Inflammatory macrophage (primary cell): Measurements from ENCODE around the gene RREB1.
"Not testable (repeated sequence)": the region's sequence is repeated elsewhere in the genome, so short reads cannot be mapped to it uniquely, and the experiment has no call there.

Source experiments
- DNase-seq, 2 donors: peaks; one replicate each; pipeline ENCODE4 v3.0.0-alpha.2; 2020 to 2022

RREB1 gene

GRCh38 chr6:7267071-7267465 lies 159.3 kb downstream of the RREB1 start:
- DNase-seq, result no peak

DNA sequence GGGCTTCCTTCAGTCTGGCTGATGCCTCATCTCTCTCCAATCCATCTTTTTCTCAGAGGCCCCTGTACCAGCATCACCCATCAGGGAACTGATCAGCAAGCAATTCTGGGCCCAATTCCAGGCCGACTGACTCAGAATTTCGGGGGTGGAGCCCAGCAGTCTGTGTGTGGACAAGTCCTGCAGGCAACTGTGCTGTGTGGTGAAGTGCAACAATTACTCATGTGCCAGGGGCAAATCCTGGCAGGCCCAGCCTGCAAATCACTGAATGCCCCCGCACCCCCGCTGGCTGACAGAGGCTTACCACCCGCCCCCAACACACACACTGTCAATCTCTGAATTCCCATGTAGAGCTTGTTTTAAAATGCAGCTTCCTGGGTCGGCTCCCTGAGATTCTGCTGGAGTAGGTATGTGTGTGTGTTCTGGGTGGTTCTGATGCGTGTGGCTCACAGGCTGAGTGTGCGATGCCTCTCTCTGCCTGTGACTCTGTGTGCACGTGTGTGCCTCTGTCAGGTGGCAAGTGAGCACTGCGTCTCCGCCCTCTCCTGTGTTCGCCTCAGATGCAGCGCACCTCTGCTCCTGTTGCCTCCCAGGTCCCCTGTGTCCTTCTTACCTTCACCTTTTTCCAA lies 159.8 kb downstream of the RREB1 start:
- peak; percentile 61 to 68 for DNase-seq

GRCh38 chr6:7268362-7268761 lies 160.6 kb downstream of the RREB1 start:
- DNase-seq, result no peak

DNA sequence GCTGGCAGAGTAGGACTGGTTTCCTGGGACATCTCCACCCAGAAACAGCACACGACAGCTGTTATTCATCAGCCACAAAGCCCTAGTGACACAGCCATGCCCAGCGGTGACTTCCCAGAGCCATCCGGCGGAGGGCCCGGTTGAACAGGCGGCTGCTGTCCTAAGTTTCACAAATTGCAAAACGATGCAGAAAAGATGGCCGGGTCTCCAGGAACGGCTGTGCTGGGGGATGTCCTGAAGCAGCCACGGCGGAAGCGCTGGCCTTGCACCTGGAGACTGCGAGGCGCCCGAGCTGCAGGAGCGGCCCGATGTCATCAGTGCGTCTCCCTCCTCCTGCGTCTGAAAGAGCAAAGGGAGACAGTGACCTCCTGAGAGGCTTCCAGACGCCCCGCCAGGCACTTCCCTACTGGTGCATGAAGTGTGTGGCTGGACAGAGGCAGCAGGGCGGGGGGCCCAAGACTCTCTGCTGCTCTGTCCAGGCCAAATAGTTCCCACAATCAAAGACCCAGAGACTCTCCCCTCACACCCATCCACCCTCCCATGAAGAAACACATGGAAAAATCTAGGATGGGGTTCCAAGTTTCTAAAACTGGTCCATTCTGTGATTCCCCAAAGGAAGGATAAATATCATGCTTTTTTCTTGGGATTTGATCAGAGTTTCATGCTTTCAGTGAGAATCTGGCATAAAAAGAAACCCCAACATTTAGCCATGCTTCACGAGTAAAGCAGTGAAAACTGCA lies 161.2 kb downstream of the RREB1 start:
- no peak for DNase-seq

DNA sequence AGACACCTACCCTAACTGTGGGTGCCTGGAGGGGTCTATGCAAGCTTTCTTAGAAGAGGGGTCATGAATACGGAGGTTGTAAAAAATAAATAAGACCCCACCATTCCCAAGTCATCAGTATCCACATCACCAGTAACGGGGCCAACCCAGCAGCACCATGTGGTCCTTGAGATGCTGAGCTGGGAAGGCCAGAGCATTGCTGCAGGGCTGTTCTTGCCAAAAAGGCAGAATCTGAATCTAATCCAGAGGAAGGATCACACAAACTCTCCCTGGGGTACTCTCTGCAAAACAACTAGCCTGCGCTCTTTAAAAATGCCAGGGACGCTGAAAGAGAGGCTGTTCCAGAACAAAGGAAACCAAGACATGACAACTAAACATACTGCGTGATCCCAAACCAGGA lies 162.1 kb downstream of the RREB1 start:
- no peak for DNase-seq

DNA sequence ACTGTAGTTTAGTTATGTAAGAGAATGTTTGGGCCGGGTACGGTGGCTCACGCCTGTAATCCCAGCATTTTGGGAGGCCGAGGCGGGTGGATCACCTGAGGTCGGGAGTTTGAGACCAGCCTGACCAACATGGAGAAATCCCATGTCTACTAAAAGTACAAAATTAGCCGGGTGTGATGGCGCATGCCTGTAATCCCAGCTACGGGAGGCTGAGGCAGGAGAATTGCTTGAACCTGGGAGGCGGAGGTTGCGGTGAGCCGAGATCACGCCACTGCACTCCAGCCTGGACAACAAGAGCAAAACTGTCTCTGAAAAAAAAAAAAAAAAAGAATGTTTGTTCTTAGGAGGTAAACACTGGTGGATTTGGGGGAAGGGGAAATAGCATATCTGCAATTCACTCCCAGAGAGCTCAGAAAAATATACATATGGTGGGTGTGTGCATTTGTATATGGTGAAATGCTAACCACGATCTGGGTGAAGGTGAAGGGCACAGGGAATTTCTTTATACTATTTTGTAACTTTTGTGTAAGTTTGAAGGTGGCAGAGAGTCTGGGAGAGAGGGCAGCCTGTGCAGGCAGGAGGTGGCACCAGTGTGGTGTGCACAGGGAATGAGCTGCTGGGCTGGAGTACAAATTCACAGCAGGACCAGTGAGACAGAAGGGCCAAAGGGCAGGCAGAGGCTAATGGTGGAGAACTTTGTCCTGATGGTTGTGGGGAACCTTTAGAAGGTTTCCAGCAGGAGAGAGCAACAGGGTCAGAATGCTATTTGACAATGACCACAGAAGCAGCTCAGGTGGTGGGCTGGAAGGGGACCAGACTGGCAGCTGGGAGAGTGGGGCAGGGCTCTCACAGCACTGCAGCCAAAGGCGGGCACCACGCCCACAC lies 162.8 kb downstream of the RREB1 start:
- no peak for DNase-seq

DNA sequence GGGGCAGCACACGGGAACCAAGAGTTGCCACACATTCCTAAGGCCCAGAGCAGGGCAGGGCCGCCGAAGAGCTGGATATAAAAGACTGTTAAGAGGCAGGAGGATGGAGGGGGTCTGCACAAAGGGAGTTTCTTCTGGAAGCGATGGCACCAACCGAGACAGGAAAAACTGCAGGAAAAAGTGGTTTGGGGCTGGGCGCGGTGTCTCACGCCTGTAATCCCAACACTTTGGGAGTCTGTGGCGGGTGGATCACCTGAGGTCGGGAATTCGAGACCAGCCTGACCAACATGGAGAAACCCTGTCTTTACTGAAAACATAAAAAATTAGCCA lies 163.4 kb downstream of the RREB1 start:
- DNase-seq, result peak in 1 of 2 donors; percentile 38

GRCh38 chr6:7273709-7274108 lies 165.9 kb downstream of the RREB1 start:
- DNase-seq, result no peak

- DNase-seq, result not testable (repeated sequence)
These were observed 166.8 kb downstream of the RREB1 start for GRCh38 chr6:7274525-7274924.

GRCh38 chr6:7276199-7276524 lies 168.4 kb downstream of the RREB1 start:
- DNase-seq, result no peak

GRCh38 chr6:7282097-7282906 lies 174.5 kb downstream of the RREB1 start:
- no peak for DNase-seq

DNA sequence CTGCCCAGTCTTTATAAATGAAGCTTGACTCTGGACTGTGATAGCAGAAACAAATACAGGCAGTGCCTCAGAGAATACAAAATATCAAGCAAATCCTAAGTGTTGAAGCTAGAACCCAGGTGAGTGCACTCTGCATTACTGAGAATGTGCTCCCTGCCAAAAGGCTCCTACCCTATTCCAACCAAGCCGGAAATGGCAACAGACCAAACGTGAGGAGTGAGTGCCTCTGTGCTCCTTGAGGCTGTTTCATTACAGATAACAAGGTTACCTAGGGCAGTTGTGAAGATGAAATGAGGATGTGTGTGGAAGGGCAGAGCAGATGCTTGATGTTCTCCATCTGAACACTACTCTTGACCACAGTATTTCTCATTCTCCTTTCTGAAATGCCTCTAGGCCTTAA lies 175.9 kb downstream of the RREB1 start:
- no peak for DNase-seq

DNA sequence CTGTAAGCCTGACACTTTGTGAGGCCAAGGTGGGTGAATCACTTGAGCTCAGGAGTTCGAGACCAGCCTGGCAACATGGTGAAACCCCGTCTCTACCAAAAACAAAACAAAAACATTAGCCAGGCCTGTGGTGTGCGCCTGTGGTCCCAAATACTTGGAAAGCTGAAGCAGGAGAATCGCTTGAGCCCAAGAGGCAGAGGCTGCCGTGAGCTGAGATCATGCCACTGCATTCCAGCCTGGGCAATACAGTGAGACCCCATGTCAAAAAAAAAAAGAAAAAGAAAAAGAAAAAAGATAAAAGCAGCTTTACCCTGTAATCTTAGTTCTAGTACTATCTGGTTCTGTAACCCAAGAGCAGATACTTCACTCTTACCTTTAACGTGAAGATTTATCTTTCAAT lies 177.7 kb downstream of the RREB1 start:
- DNase-seq, result no peak

- DNase-seq, result no peak
These were observed 182.3 kb downstream of the RREB1 start for GRCh38 chr6:7290079-7290478.

GRCh38 chr6:7292596-7293255 lies 185.0 kb downstream of the RREB1 start:
- no peak for DNase-seq

GRCh38 chr6:7295916-7296315 lies 188.2 kb downstream of the RREB1 start:
- DNase-seq, result no peak

DNA sequence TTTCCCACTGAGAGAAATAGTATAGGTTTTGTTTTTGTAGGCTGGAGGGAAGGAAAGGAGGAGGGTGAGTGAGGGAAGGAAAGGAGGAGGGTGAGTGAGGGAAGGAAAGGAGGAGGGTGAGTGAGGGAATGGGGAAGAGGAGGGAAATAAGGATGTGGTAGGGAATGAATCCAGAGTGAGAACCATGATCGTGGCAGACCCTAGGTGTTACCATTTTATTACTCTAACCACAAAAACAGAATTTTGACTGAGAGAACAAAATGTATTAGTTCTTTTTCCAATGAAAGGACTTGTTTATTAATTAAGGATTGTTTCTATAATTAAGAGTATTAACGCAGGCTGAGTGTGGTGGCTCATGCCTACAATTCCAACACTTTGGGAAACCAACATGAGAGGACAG lies 188.8 kb downstream of the RREB1 start:
- DNase-seq, result no peak

DNA sequence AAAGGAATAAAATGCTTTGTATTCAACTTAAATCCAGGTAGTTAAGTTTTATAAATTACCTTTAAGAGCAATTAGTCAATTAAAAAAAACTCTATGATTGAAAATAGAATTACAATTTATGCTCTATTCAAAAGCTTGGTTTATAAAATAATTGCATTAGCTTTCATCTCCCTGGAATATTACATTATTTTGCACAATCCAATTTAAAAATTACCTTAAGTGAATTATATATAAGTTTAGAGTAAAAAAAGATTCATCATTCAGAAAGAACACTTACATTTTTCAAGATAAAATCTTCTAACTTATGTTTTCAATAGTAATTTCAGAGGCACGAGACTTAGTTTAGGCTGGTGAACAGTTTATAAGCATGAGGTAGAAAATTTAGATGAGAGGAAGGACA lies 190.4 kb downstream of the RREB1 start:
- no peak for DNase-seq

DNA sequence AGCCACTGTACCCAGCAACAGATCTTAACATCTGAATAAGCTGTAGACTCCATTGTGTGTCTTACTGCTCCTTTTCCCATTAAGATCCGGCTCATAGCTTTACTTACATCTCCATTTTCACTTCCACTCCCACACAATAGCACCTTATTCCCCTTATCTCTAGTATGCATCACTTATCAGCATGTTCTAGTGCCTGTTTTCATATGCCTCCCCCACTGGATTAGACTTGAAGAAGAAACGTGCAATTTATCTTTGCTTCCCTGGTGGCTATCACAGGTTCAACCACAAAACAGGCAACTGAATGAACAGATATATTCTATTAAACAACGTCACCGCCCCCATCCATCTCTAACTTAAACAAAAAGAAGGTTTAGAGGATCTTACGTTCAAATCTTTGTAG lies 193.2 kb downstream of the RREB1 start:
- DNase-seq, result no peak
